SK-N-SH (cell line): ENCODE measurements around the gene LINC00305. TPM values are rescaled to one million over a fixed set of nuclear protein-coding genes. Genes with fewer than 3 reads are reported as not detected.

ENCODE experiments used
- CTCF ChIA-PET: fragments of 300-600, 350-600 bp; formaldehyde crosslinking; extraction: SDS; loops from one replicate; lab custom pipeline; 2021; lab: Yijun Ruan, JAX
- POLR2A ChIA-PET: fragments of 350-600 bp; sonication (Branson Sonifier 250); formaldehyde crosslinking; extraction: SDS; loops from one replicate; lab custom pipeline; 2020; ENCODE audit warnings: antibody characterized with exemption, inconsistent platforms; lab: Yijun Ruan, JAX
- DNase-seq: peaks from one replicate; pipeline ENCODE4 v3.0.0; 2012
- H2AFZ ChIP-seq: fragments of 200-600 bp; sonication (generic); 2 replicates; pipeline ENCODE4 v1.8.1; 2016; ENCODE audit warnings: antibody characterized with exemption, mild to moderate bottlenecking, low read depth
- H3F3A ChIP-seq: fragments of 200-600 bp; sonication (generic); replicated peaks from 2 replicates; pipeline ENCODE3; 2016; ENCODE audit warnings: antibody characterized with exemption, mild to moderate bottlenecking; ENCODE audit not compliant: insufficient read depth
- H3K27ac ChIP-seq, 2 experiments: fragments of 200-500 bp in 1 of 2; fragments of 200-600 bp in 1 of 2; sonication (Bioruptor generic) in 1 of 2; sonication (generic), shearing (Covaris generic) in 1 of 2; 2 replicates each; pipeline versions ENCODE4 v1.5.1 to v1.6.1; 2014 to 2016; ENCODE audit warnings: low read depth in 2 of 2, inconsistent platforms in 1 of 2, low read length in 1 of 2, mild to moderate bottlenecking in 1 of 2, mixed read lengths in 1 of 2
- H3K27me3 ChIP-seq: fragments of 200-600 bp; sonication (generic), shearing (Covaris generic); 2 replicates; pipeline ENCODE4 v1.6.1; 2016; ENCODE audit warnings: mixed run types; ENCODE audit not compliant: insufficient read depth
- H3K36me3 ChIP-seq, 2 experiments: fragments of 200-500 bp in 1 of 2; fragments of 200-600 bp in 1 of 2; sonication (Bioruptor generic) in 1 of 2; sonication (generic) in 1 of 2; replicated peaks in 1 of 2; 2 replicates each; pipeline versions ENCODE3 to v1.5.1; 2014 to 2016; ENCODE audit warnings: low read length in 1 of 2, mild to moderate bottlenecking in 1 of 2; ENCODE audit not compliant: insufficient read depth in 2 of 2, control insufficient read depth in 1 of 2
- H3K4me1 ChIP-seq, 2 experiments: fragments of 200-500 bp in 1 of 2; fragments of 200-600 bp in 1 of 2; sonication (Bioruptor generic) in 1 of 2; sonication (generic), shearing (Covaris generic) in 1 of 2; 2 replicates each; pipeline versions ENCODE4 v1.5.1 to v1.6.1; 2014 to 2016; ENCODE audit warnings: low read depth in 1 of 2, low read length in 1 of 2, mixed run types in 1 of 2; ENCODE audit not compliant: insufficient read depth in 2 of 2, control insufficient read depth in 1 of 2
- H3K4me2 ChIP-seq: fragments of 200-600 bp; sonication (generic), shearing (Covaris generic); 2 replicates; pipeline ENCODE4 v1.6.1; 2017; ENCODE audit warnings: mixed run types
- H3K4me3 ChIP-seq, 2 experiments: fragments of 200-500 bp in 1 of 2; fragments of 200-600 bp in 1 of 2; sonication (Bioruptor generic) in 1 of 2; sonication (generic), shearing (Covaris generic) in 1 of 2; 2 replicates each; pipeline versions ENCODE4 v1.5.1 to v1.8.1; 2014 to 2016; ENCODE audit warnings: low read depth in 2 of 2, inconsistent platforms in 1 of 2, low read length in 1 of 2, mild to moderate bottlenecking in 1 of 2, mixed read lengths in 1 of 2, moderate library complexity in 1 of 2
- H3K79me2 ChIP-seq: fragments of 200-600 bp; sonication (generic); 2 replicates; pipeline ENCODE4 v1.8.1; 2017; ENCODE audit warnings: mild to moderate bottlenecking; ENCODE audit not compliant: insufficient read depth
- H3K9ac ChIP-seq: fragments of 200-600 bp; sonication (generic); 2 replicates; pipeline ENCODE4 v1.6.1; 2017; ENCODE audit warnings: mixed run types
- H3K9me2 ChIP-seq: fragments of 200-600 bp; sonication (generic); 2 replicates; pipeline ENCODE4 v1.6.1; 2017; ENCODE audit warnings: mixed run types
- H3K9me3 ChIP-seq: fragments of 200-600 bp; sonication (generic); 2 replicates; pipeline ENCODE4 v1.6.1; 2017; ENCODE audit warnings: mixed run types, mild to moderate bottlenecking, moderate library complexity
- H4K20me1 ChIP-seq: fragments of 200-600 bp; sonication (generic); 2 replicates; pipeline ENCODE4 v1.6.1; 2017; ENCODE audit warnings: mild to moderate bottlenecking, mixed run types; ENCODE audit not compliant: insufficient read depth
- CTCF ChIP-seq: fragments of 200-600 bp; sonication (generic); IDR thresholded peaks from 2 replicates; pipeline ENCODE4 v1.6.1; 2017; ENCODE audit warnings: antibody characterized with exemption, mild to moderate bottlenecking, moderate library complexity
- ELF1 ChIP-seq: IDR thresholded peaks from 2 replicates; pipeline ENCODE4 v1.4.0; 2012
- EZH2phosphoT487 ChIP-seq: fragments of 200-600 bp; sonication (generic); IDR thresholded peaks from 2 replicates; pipeline ENCODE4 v1.6.1; 2017; ENCODE audit warnings: low read depth, mixed run types, mild to moderate bottlenecking, antibody characterized with exemption, moderate library complexity, borderline replicate concordance
- FOXM1 ChIP-seq: IDR thresholded peaks from 2 replicates; pipeline ENCODE4 v1.4.0; 2012; ENCODE audit warnings: low read depth, mild to moderate bottlenecking
- GABPA ChIP-seq: IDR thresholded peaks from 2 replicates; pipeline ENCODE4 v1.4.0; 2012; ENCODE audit warnings: low read depth, mild to moderate bottlenecking
- GATA2 ChIP-seq: sonication (generic); formaldehyde crosslinking; IDR thresholded peaks from 2 replicates; pipeline ENCODE4 v1.5.0; 2020; ENCODE audit warnings: mild to moderate bottlenecking, missing genetic modification reagents
- JUND ChIP-seq: IDR thresholded peaks from 2 replicates; pipeline ENCODE4 v1.4.0; 2012
- MAX ChIP-seq: IDR thresholded peaks from 2 replicates; pipeline ENCODE4 v1.4.0; 2012; ENCODE audit warnings: low read depth
- MEF2A ChIP-seq: IDR thresholded peaks from 2 replicates; pipeline ENCODE4 v1.4.0; 2012; ENCODE audit warnings: low read depth, borderline replicate concordance
- MXI1 ChIP-seq: IDR thresholded peaks from 2 replicates; pipeline ENCODE4 v1.6.1; 2012; ENCODE audit warnings: mild to moderate bottlenecking, low read depth, low read length, improper control_type of control experiment
- NFIC ChIP-seq: IDR thresholded peaks from 2 replicates; pipeline ENCODE4 v1.4.0; 2012; ENCODE audit warnings: borderline replicate concordance
- POLR2AphosphoS5 ChIP-seq: IDR thresholded peaks from 2 replicates; pipeline ENCODE4 v1.6.1; 2012; ENCODE audit warnings: low read depth, low read length
- REST ChIP-seq: IDR thresholded peaks from 2 replicates; pipeline ENCODE4 v1.6.1; 2012; ENCODE audit warnings: mild to moderate bottlenecking, low read depth, low read length, moderate library complexity
- TAF1 ChIP-seq: IDR thresholded peaks from 2 replicates; pipeline ENCODE4 v1.6.1; 2012; ENCODE audit warnings: low read depth, mild to moderate bottlenecking, low read length, moderate library complexity, borderline replicate concordance
- TEAD4 ChIP-seq: IDR thresholded peaks from 2 replicates; pipeline ENCODE4 v1.4.0; 2012; ENCODE audit warnings: mild to moderate bottlenecking, borderline replicate concordance; ENCODE audit not compliant: insufficient read depth
- YY1 ChIP-seq: IDR thresholded peaks from 2 replicates; pipeline ENCODE4 v1.4.0; 2012; ENCODE audit warnings: low read depth, mild to moderate bottlenecking
- WGBS: methylation state at CpG from one replicate; pipeline ENCODE4 v1.1.6; 2017; ENCODE audit warnings: low lambda C conversion rate; 5-methylcytosine and 5-hydroxymethylcytosine counted together
- polyA plus RNA-seq, 3 experiments: library from polyadenylated mRNA; depleted of rRNA; stranded (reverse); fragments of >200 nt; gene quantifications; 2 replicates each; pipeline ENCODE4 v1.2.3, GENCODE V29; 2012

Gene LINC00305
- polyA plus RNA-seq, 1 of the 3 experiments (the other 2 are of a cell fraction), result not detected

- no peaks in the 10 kb centered on the region for H3F3A ChIP-seq
- no peaks in the 10 kb centered on the region for H3K9me2 ChIP-seq
- ChIA-PET POLR2A (no interaction called here), CTCF (no interaction called here)
- H2AFZ ChIP-seq, result no peak overlapping the region
- no peak overlapping the region for H3K4me2 ChIP-seq
- H3K4me3 ChIP-seq, result no peak overlapping the region
- H3K27me3 ChIP-seq, result no peaks in the 10 kb centered on the region
- no peaks in the 10 kb centered on the region for H4K20me1 ChIP-seq
- H3K36me3 ChIP-seq, result no peaks in the 10 kb centered on the region
- H3K79me2 ChIP-seq, result no peaks in the 10 kb centered on the region
- no peak for DNase-seq
- no CpG with 5 or more reads among the region's 2 CpGs for WGBS
- no peaks in the 10 kb centered on the region for H3K9me3 ChIP-seq
- H3K27ac ChIP-seq, result no peak overlapping the region
- TF ChIP-seq MXI1 (no peak), TAF1 (no peak), TEAD4 (no peak), POLR2AphosphoS5 (no peak), MAX (no peak), MEF2A (no peak), EZH2phosphoT487 (no peak), NFIC (no peak), ELF1 (no peak), GATA2 (CRISPR knock-in tag) (no peak), REST (no peak), CTCF (no peak), JUND (no peak), GABPA (no peak), FOXM1 (no peak), YY1 (no peak)
- no peaks in the 10 kb centered on the region for H3K4me1 ChIP-seq
- H3K9ac ChIP-seq, result no peak overlapping the region
Measured at GRCh38 chr18:64132871-64133270, 16.0 kb downstream of the LINC00305 start.
